IMR-90 (cell line): ENCODE measurements around the gene CNPY1. TPM values are rescaled to one million over a fixed set of nuclear protein-coding genes. Genes with fewer than 3 reads are reported as not detected.
A peak's percentile ranks its signal among the peaks of the same experiment; 100 is the strongest.

ENCODE experiments used
- ATAC-seq: fragments of 200-7000 bp; cut with Tn5 transposase; 2 replicates; pipeline ENCODE4 v1.9.1; 2020; ENCODE audit warnings: low read depth, mild to moderate bottlenecking, moderate library complexity
- BruUV-seq: library from RNA; stranded (reverse); fragments of 400-500 nt; replicated peaks from 2 replicates; lab custom pipeline; 2021; lab: Mats Ljungman, UMichigan
- CTCF ChIA-PET: fragments of 300-600 bp; formaldehyde crosslinking; extraction: SDS; loops from one replicate; lab custom pipeline; 2021; ENCODE audit warnings: antibody characterized with exemption; lab: Yijun Ruan, JAX
- POLR2A ChIA-PET: fragments of 300-600 bp; sonication (Branson Sonifier 250); formaldehyde crosslinking; loops from one replicate; lab custom pipeline; 2022; ENCODE audit warnings: antibody characterized with exemption; ENCODE audit not compliant: unreplicated experiment; lab: Charles Lee
- DNase-seq: peaks from one replicate; pipeline ENCODE4 v3.0.0; 2013
- H2AFZ ChIP-seq: replicated peaks from 2 replicates; pipeline ENCODE3; 2013; ENCODE audit warnings: low read length, mild to moderate bottlenecking; ENCODE audit not compliant: poor library complexity
- H2AK5ac ChIP-seq: 2 replicates; pipeline ENCODE4 v1.6.1; 2013; ENCODE audit warnings: low read depth, low read length, inconsistent platforms
- H2AK9ac ChIP-seq: replicated peaks from 2 replicates; pipeline ENCODE3; 2013; ENCODE audit warnings: mild to moderate bottlenecking, low read depth, low read length, moderate library complexity; ENCODE audit not compliant: poor library complexity
- H2BK120ac ChIP-seq: 2 replicates; pipeline ENCODE4 v1.6.1; 2013; ENCODE audit warnings: low read depth, low read length, inconsistent platforms
- H2BK15ac ChIP-seq: 3 replicates; pipeline ENCODE4 v1.6.1; 2013; ENCODE audit warnings: low read depth, low read length, inconsistent platforms
- H2BK20ac ChIP-seq: 2 replicates; pipeline ENCODE4 v1.6.1; 2013; ENCODE audit warnings: low read depth, mild to moderate bottlenecking, inconsistent platforms, low read length, moderate library complexity
- H2BK5ac ChIP-seq: 2 replicates; pipeline ENCODE4 v1.6.1; 2013; ENCODE audit warnings: mild to moderate bottlenecking, low read depth, low read length, inconsistent platforms; ENCODE audit not compliant: poor library complexity, severe bottlenecking
- H3K14ac ChIP-seq: replicated peaks from 2 replicates; pipeline ENCODE4 v1.6.1; 2013; ENCODE audit warnings: low read depth, low read length, inconsistent platforms
- H3K18ac ChIP-seq: 2 replicates; pipeline ENCODE4 v1.6.1; 2013; ENCODE audit warnings: low read depth, low read length, control low read depth
- H3K23ac ChIP-seq: 2 replicates; pipeline ENCODE4 v1.6.1; 2013; ENCODE audit warnings: low read depth, low read length, inconsistent platforms
- H3K27ac ChIP-seq: 2 replicates; pipeline ENCODE4 v1.5.1; 2013; ENCODE audit warnings: mild to moderate bottlenecking, control low read depth, low read length; ENCODE audit not compliant: insufficient read depth
- H3K27me3 ChIP-seq: 2 replicates; pipeline ENCODE4 v1.6.1; 2013; ENCODE audit warnings: low read length; ENCODE audit not compliant: control insufficient read depth, insufficient read depth
- H3K36me3 ChIP-seq: 2 replicates; pipeline ENCODE4 v1.6.1; 2013; ENCODE audit warnings: low read length, mixed read lengths; ENCODE audit not compliant: control insufficient read depth, insufficient read depth
- H3K4ac ChIP-seq: 2 replicates; pipeline ENCODE4 v1.6.1; 2013; ENCODE audit warnings: low read depth, low read length, inconsistent platforms
- H3K4me1 ChIP-seq: 2 replicates; pipeline ENCODE4 v1.6.1; 2013; ENCODE audit warnings: low read length, mixed read lengths; ENCODE audit not compliant: control insufficient read depth, insufficient read depth
- H3K4me2 ChIP-seq: 2 replicates; pipeline ENCODE4 v1.6.1; 2013; ENCODE audit warnings: low read depth, mild to moderate bottlenecking, control low read depth, low read length, moderate library complexity
- H3K4me3 ChIP-seq: 2 replicates; pipeline ENCODE4 v1.5.1; 2013; ENCODE audit warnings: low read depth, mild to moderate bottlenecking, control low read depth, low read length, moderate library complexity; ENCODE audit not compliant: insufficient read depth
- H3K56ac ChIP-seq: 2 replicates; pipeline ENCODE4 v1.6.1; 2013; ENCODE audit warnings: low read length, inconsistent platforms; ENCODE audit not compliant: insufficient read depth; ENCODE audit errors: extremely low read depth
- H3K79me1 ChIP-seq, 2 experiments: 2 replicates each; pipeline ENCODE4 v1.6.1; 2013; ENCODE audit warnings: low read length in 2 of 2, inconsistent platforms in 1 of 2, low read depth in 1 of 2
- H3K9ac ChIP-seq: 2 replicates; pipeline ENCODE4 v1.6.1; 2013; ENCODE audit warnings: low read depth, low read length, control low read depth
- H3K9me1 ChIP-seq: 2 replicates; pipeline ENCODE4 v1.6.1; 2013; ENCODE audit warnings: low read length, inconsistent platforms; ENCODE audit not compliant: insufficient read depth
- H3K9me3 ChIP-seq: 2 replicates; pipeline ENCODE4 v1.6.1; 2013; ENCODE audit warnings: low read length; ENCODE audit not compliant: control insufficient read depth, insufficient read depth
- H4K20me1 ChIP-seq: 2 replicates; pipeline ENCODE4 v1.6.1; 2013; ENCODE audit warnings: low read length, inconsistent platforms; ENCODE audit not compliant: insufficient read depth
- H4K5ac ChIP-seq: 2 replicates; pipeline ENCODE4 v1.6.1; 2013; ENCODE audit warnings: mild to moderate bottlenecking, low read depth, low read length, control low read depth
- H4K8ac ChIP-seq, 2 experiments: 2 replicates each; pipeline ENCODE4 v1.6.1; 2013; ENCODE audit warnings: low read depth in 2 of 2, low read length in 2 of 2, control low read depth in 1 of 2, inconsistent platforms in 1 of 2
- H4K91ac ChIP-seq: 2 replicates; pipeline ENCODE4 v1.6.1; 2013; ENCODE audit warnings: low read depth, low read length, inconsistent platforms; ENCODE audit not compliant: insufficient read depth
- BHLHE40 ChIP-seq: fragments of 150-350 bp; IDR thresholded peaks from 2 replicates; pipeline ENCODE4 v1.6.1; 2016; ENCODE audit warnings: mild to moderate bottlenecking, low read depth, low read length
- CEBPB ChIP-seq: IDR thresholded peaks from 2 replicates; pipeline ENCODE4 v1.6.1; 2012; ENCODE audit warnings: low read depth, low read length, improper control_type of control experiment
- CHD1 ChIP-seq: IDR thresholded peaks from 2 replicates; pipeline ENCODE4 v1.6.1; 2012; ENCODE audit warnings: low read depth, low read length, improper control_type of control experiment
- CTCF ChIP-seq: conservative IDR thresholded peaks from 2 replicates; pipeline ENCODE4 v1.5.1; 2012; ENCODE audit warnings: mild to moderate bottlenecking, low read depth, low read length, improper control_type of control experiment
- ELK1 ChIP-seq: fragments of 150-350 bp; IDR thresholded peaks from 2 replicates; pipeline ENCODE4 v1.6.1; 2016; ENCODE audit warnings: low read depth, mild to moderate bottlenecking, low read length, moderate library complexity, borderline replicate concordance
- FOS ChIP-seq: fragments of 150-350 bp; IDR thresholded peaks from 2 replicates; pipeline ENCODE4 v1.6.1; 2016; ENCODE audit warnings: low read depth, low read length
- MAFK ChIP-seq: IDR thresholded peaks from 2 replicates; pipeline ENCODE4 v1.6.1; 2012; ENCODE audit warnings: low read depth, low read length, improper control_type of control experiment
- MAZ ChIP-seq: IDR thresholded peaks from 2 replicates; pipeline ENCODE4 v1.6.1; 2012; ENCODE audit warnings: low read depth, mild to moderate bottlenecking, low read length, improper control_type of control experiment, moderate library complexity, borderline replicate concordance
- MXI1 ChIP-seq: IDR thresholded peaks from 2 replicates; pipeline ENCODE4 v1.6.1; 2012; ENCODE audit warnings: low read depth, mild to moderate bottlenecking, low read length, moderate library complexity, borderline replicate concordance
- NFE2L2 ChIP-seq: fragments of 150-350 bp; IDR thresholded peaks from 2 replicates; pipeline ENCODE4 v1.6.1; 2016; ENCODE audit warnings: low read depth, mild to moderate bottlenecking, low read length
- RCOR1 ChIP-seq: IDR thresholded peaks from 2 replicates; pipeline ENCODE4 v1.6.1; 2012; ENCODE audit warnings: mild to moderate bottlenecking, low read length, improper control_type of control experiment; ENCODE audit not compliant: insufficient replicate concordance
- RFX5 ChIP-seq: IDR thresholded peaks from 2 replicates; pipeline ENCODE4 v1.8.0; 2012; ENCODE audit warnings: low read depth, mild to moderate bottlenecking, low read length, moderate library complexity
- SMC3 ChIP-seq: fragments of 150-350 bp; IDR thresholded peaks from 2 replicates; pipeline ENCODE4 v1.6.1; 2016; ENCODE audit warnings: low read depth, mild to moderate bottlenecking, antibody characterized with exemption, low read length, moderate library complexity
- USF2 ChIP-seq: fragments of 150-350 bp; IDR thresholded peaks from 2 replicates; pipeline ENCODE4 v1.6.1; 2017; ENCODE audit warnings: mild to moderate bottlenecking, antibody characterized with exemption, low read length, low read depth
- WGBS, 2 experiments: methylation state at CpG; one replicate each; pipeline versions ENCODE4 v1.1.5 to v1.1.7; 2013; ENCODE audit warnings: missing lambda C conversion rate in 2 of 2; ENCODE audit not compliant: insufficient read length in 1 of 2; ENCODE audit errors: extremely low coverage in 2 of 2; 5-methylcytosine and 5-hydroxymethylcytosine counted together
- dilution Hi-C: fragments of 300-500 bp; cut with HindIII; formaldehyde crosslinking; loops from one replicate; pipeline ENCODE4 v1.14.3; 2018; ENCODE audit warnings: low sequenced_read_pairs; ENCODE audit not compliant: unreplicated experiment
- in situ Hi-C: fragments of 300-500 bp; cut with MboI; formaldehyde crosslinking; loops from 3 replicates; pipeline ENCODE4 v1.14.3; 2019; ENCODE audit warnings: low sequenced_read_pairs, inconsistent platforms, mixed read lengths
- intact Hi-C: fragments of 100-400 bp; cut with micrococcal nuclease; formaldehyde crosslinking; loops from 2 replicates; pipeline ENCODE4 v1.10.0; 2022
- polyA plus RNA-seq, 3 experiments: library from polyadenylated mRNA; depleted of rRNA; stranded (reverse); fragments of >200 nt; gene quantifications; 2 replicates each; pipeline ENCODE4 v1.2.3, GENCODE V29; 2012; ENCODE audit warnings: low replicate concordance in 1 of 3
- total RNA-seq: library from RNA; depleted of rRNA; stranded (reverse); fragments of >200 nt; gene quantifications from 2 replicates; pipeline ENCODE4 v1.2.3, GENCODE V29; 2012

CNPY1 gene
- total and polyA plus RNA-seq, 2 of the 4 experiments (the other 2 are of a cell fraction) = not detected

- H2AK5ac ChIP-seq = no peak overlapping the region
- WGBS, 2 experiments = 8% methylated on average over 10 of the region's 78 CpGs; no CpG with 5 or more reads in 1 of the 2 experiments
- in situ Hi-C loops (no loop called here), intact Hi-C loops (no loop called here), dilution Hi-C loops (no loop called here)
- no peak overlapping the region for H3K4me3 ChIP-seq
- no peaks in the 10 kb centered on the region for H3K4me1 ChIP-seq
- H3K27ac ChIP-seq = no peak overlapping the region
- H3K27me3 ChIP-seq = peaks cover 86% of the 10 kb centered on the region
- no peak overlapping the region for H2BK20ac ChIP-seq
- no peak overlapping the region for H2AFZ ChIP-seq
- no peaks in the 10 kb centered on the region for H4K20me1 ChIP-seq
- H4K5ac ChIP-seq = no peak overlapping the region
- no peak overlapping the region for H2BK5ac ChIP-seq
- POLR2A ChIA-PET = no interaction called here
- no peaks in the 10 kb centered on the region for H3K9me1 ChIP-seq
- H3K18ac ChIP-seq = no peak overlapping the region
- CTCF ChIA-PET = interaction anchor here (0.5 kb wide), 1 partner anchor 96 kb away, joined by 3 read pairs; no protein-coding TSS in a partner anchor
- DNase-seq = no peak
- no peak overlapping the region for H3K9ac ChIP-seq
- H3K14ac ChIP-seq = no peak overlapping the region
- H2AK9ac ChIP-seq = peak overlapping the region; percentile 42
- BruUV-seq = no TSS peak
- no peak overlapping the region for H3K23ac ChIP-seq
- H3K4ac ChIP-seq = no peak overlapping the region
- no peak overlapping the region for H3K56ac ChIP-seq
- no peak overlapping the region for H4K8ac ChIP-seq
- H3K9me3 ChIP-seq = no peaks in the 10 kb centered on the region
- no peak overlapping the region for H2BK15ac ChIP-seq
- H3K79me1 ChIP-seq = no peaks in the 10 kb centered on the region
- no peak overlapping the region for H4K91ac ChIP-seq
- H3K4me2 ChIP-seq = no peak overlapping the region
- ATAC-seq = no peak
- H2BK120ac ChIP-seq = no peak overlapping the region
- H3K36me3 ChIP-seq = no peaks in the 10 kb centered on the region
- TF ChIP-seq FOS = no peak
- TF ChIP-seq SMC3 = no peak
- TF ChIP-seq BHLHE40 = no peak
- TF ChIP-seq RFX5 = no peak
- no peak for TF ChIP-seq MAZ
- no peak for TF ChIP-seq CHD1
- TF ChIP-seq NFE2L2 = no peak
- TF ChIP-seq MXI1 = no peak
- no peak for TF ChIP-seq ELK1
- TF ChIP-seq USF2 = no peak
- no peak for TF ChIP-seq CTCF
- TF ChIP-seq RCOR1 = no peak
- no peak for TF ChIP-seq CEBPB
- no peak for TF ChIP-seq MAFK
These were observed 79.3 kb downstream of the CNPY1 start for GRCh38 chr7:155466814-155467733.
